ENCODE measurements around the gene DTX4. TPM values are rescaled to one million over a fixed set of nuclear protein-coding genes. Genes with fewer than 3 reads are reported as not detected.

DTX4 gene
- total RNA-seq, 1 donor, result 0.18 TPM

- no peak for DNase-seq (ENCODE audit: low read depth)
- H3K4me3 ChIP-seq (ENCODE audit: low read depth, low read length), result no peak overlapping the region
- no peak for TF ChIP-seq CTCF (IDR thresholded peaks at IDR 0.05; ENCODE audit: insufficient read depth, low read length)
Measured at GRCh38 chr11:59243633-59244032, 71.7 kb downstream of the DTX4 start.

- TF ChIP-seq CTCF (IDR thresholded peaks at IDR 0.05; ENCODE audit: insufficient read depth, low read length), result no peak
- no peak overlapping the region for H3K4me3 ChIP-seq (ENCODE audit: low read depth, low read length)
- DNase-seq (ENCODE audit: low read depth), result peak; percentile 72
Measured at GRCh38 chr11:59247531-59248227, 75.7 kb downstream of the DTX4 start.

GRCh38 chr11:59249535-59249934, 77.6 kb downstream of the DTX4 start:
- H3K4me3 ChIP-seq (ENCODE audit: low read depth, low read length), result no peak overlapping the region
- no peak for TF ChIP-seq CTCF (IDR thresholded peaks at IDR 0.05; ENCODE audit: insufficient read depth, low read length)
- no peak for DNase-seq (ENCODE audit: low read depth)

GRCh38 chr11:59253001-59253400, 81.1 kb downstream of the DTX4 start:
- no peak overlapping the region for H3K4me3 ChIP-seq (ENCODE audit: low read depth, low read length)
- DNase-seq (ENCODE audit: low read depth), result no peak
- no peak for TF ChIP-seq CTCF (IDR thresholded peaks at IDR 0.05; ENCODE audit: insufficient read depth, low read length)

GRCh38 chr11:59254286-59254685, 82.4 kb downstream of the DTX4 start:
- no peak overlapping the region for H3K4me3 ChIP-seq (ENCODE audit: low read depth, low read length)
- no peak for DNase-seq (ENCODE audit: low read depth)
- no peak for TF ChIP-seq CTCF (IDR thresholded peaks at IDR 0.05; ENCODE audit: insufficient read depth, low read length)

- TF ChIP-seq CTCF (IDR thresholded peaks at IDR 0.05; ENCODE audit: insufficient read depth, low read length), result no peak
- no peak overlapping the region for H3K4me3 ChIP-seq (ENCODE audit: low read depth, low read length)
- DNase-seq (ENCODE audit: low read depth), result no peak
Measured at GRCh38 chr11:59255281-59255680, 83.3 kb downstream of the DTX4 start.

Small RNA genes within 50 kb of the gene (small RNA-seq; reads per million reads assigned to genes)
- not detected for gene RN7SL42P

Other genes with a start within 250 kb of the DTX4 start
- gene GLYATL1, start 232.6 kb upstream of the DTX4 start, total RNA-seq (ENCODE audit: low replicate concordance), result 2.9 TPM in 1 of 2 replicates, not detected in the other
- not detected in 2 replicates for gene GLYATL1B, start 85.8 kb upstream of the DTX4 start, total RNA-seq (ENCODE audit: low replicate concordance)
- gene FAM111B, start 64.9 kb upstream of the DTX4 start, total RNA-seq (ENCODE audit: low replicate concordance), result 0.41 and 42.9 TPM in 2 replicates
- 42.9 and 103 TPM in 2 replicates for gene FAM111A, start 29.3 kb upstream of the DTX4 start, total RNA-seq (ENCODE audit: low replicate concordance)
- not detected in 2 replicates for gene MPEG1, start 40.8 kb downstream of the DTX4 start, total RNA-seq (ENCODE audit: low replicate concordance)
- not detected in 2 replicates for gene OR5AN1, start 186.8 kb downstream of the DTX4 start, total RNA-seq (ENCODE audit: low replicate concordance)

All from fibroblast of the aortic adventitia (primary cell).